Panc1 (cell line): Measurements from ENCODE around the gene TAOK1. TPM values are rescaled to one million over a fixed set of nuclear protein-coding genes. Genes with fewer than 3 reads are reported as not detected.

Experiments
- ATAC-seq: fragments of 200-7000 bp; cut with Tn5 transposase; 2 replicates; pipeline ENCODE4 v1.9.1; 2020; ENCODE audit warnings: mild to moderate bottlenecking, moderate library complexity
- BruUV-seq: library from RNA; stranded (reverse); fragments of 400-500 nt; replicated peaks from 2 replicates; lab custom pipeline; 2021; lab: Mats Ljungman, UMichigan
- CTCF ChIA-PET: fragments of 300-600 bp; sonication (Branson Sonifier 250); formaldehyde crosslinking; loops from one replicate; lab custom pipeline; 2022; ENCODE audit warnings: antibody characterized with exemption; lab: Charles Lee
- POLR2A ChIA-PET: fragments of 300-600 bp; sonication (Branson Sonifier 250); formaldehyde crosslinking; loops from one replicate; lab custom pipeline; 2022; ENCODE audit warnings: antibody characterized with exemption; lab: Charles Lee
- DNase-seq: peaks from one replicate; pipeline ENCODE4 v3.0.0-alpha.2; 2010; ENCODE audit warnings: low read depth, low spot score
- H3K27ac ChIP-seq: 2 replicates; pipeline ENCODE4 v1.5.1; 2011; ENCODE audit warnings: mild to moderate bottlenecking, low read length, inconsistent platforms
- H3K27me3 ChIP-seq: fragments of 200-500 bp; sonication (Bioruptor generic); 2 replicates; pipeline ENCODE4 v1.6.0; 2014; ENCODE audit warnings: low read length, inconsistent platforms; ENCODE audit not compliant: control insufficient read depth, insufficient read depth
- H3K36me3 ChIP-seq: fragments of 200-500 bp; sonication (Bioruptor generic); 2 replicates; pipeline ENCODE4 v1.5.1; 2014; ENCODE audit warnings: inconsistent platforms, mild to moderate bottlenecking, low read length, moderate library complexity; ENCODE audit not compliant: control insufficient read depth, insufficient read depth
- H3K4me1 ChIP-seq: 2 replicates; pipeline ENCODE4 v1.5.1; 2011; ENCODE audit warnings: inconsistent platforms, mild to moderate bottlenecking, low read length, moderate library complexity; ENCODE audit not compliant: control insufficient read depth, insufficient read depth
- H3K4me3 ChIP-seq, 2 experiments: 2 replicates each; pipeline ENCODE4 v1.5.1; 2011 to 2012; ENCODE audit warnings: low read depth in 2 of 2, low read length in 2 of 2, mild to moderate bottlenecking in 2 of 2, inconsistent platforms in 1 of 2, moderate library complexity in 1 of 2
- H3K9me3 ChIP-seq: fragments of 200-500 bp; sonication (Bioruptor generic); 2 replicates; pipeline ENCODE4 v1.5.1; 2014; ENCODE audit warnings: low read depth, mild to moderate bottlenecking, inconsistent platforms, low read length, moderate library complexity; ENCODE audit not compliant: control insufficient read depth, insufficient read depth
- CTCF ChIP-seq: fragments of 450-650 bp; IDR thresholded peaks from 2 replicates; pipeline ENCODE4 v1.5.1; 2017; ENCODE audit warnings: mild to moderate bottlenecking
- POLR2AphosphoS5 ChIP-seq: IDR thresholded peaks from 2 replicates; pipeline ENCODE4 v1.6.1; 2012; ENCODE audit warnings: mild to moderate bottlenecking, low read depth, low read length, moderate library complexity
- REST ChIP-seq, 2 experiments: IDR thresholded peaks; 2 replicates each; pipeline ENCODE4 v1.6.1; 2011 to 2012; ENCODE audit warnings: low read depth in 2 of 2, control low read depth in 1 of 2, low read length in 1 of 2, mild to moderate bottlenecking in 1 of 2, moderate library complexity in 1 of 2; ENCODE audit not compliant: insufficient read depth in 1 of 2
- SIN3A ChIP-seq: IDR thresholded peaks from 2 replicates; pipeline ENCODE4 v1.6.1; 2012; ENCODE audit warnings: low read depth, mild to moderate bottlenecking, low read length, moderate library complexity, borderline replicate concordance; ENCODE audit not compliant: insufficient read depth
- TCF7L2 ChIP-seq: IDR thresholded peaks from 2 replicates; pipeline ENCODE4 v1.6.1; 2011; ENCODE audit warnings: mild to moderate bottlenecking, low read depth, low read length, inconsistent platforms
- in situ Hi-C: cut with HindIII; loops from 2 replicates; pipeline ENCODE4 v1.10.0; 2016; ENCODE audit warnings: low sequenced_read_pairs, low pct_unique_long_range_greater_than_20kb
- intact Hi-C: fragments of 100-400 bp; cut with micrococcal nuclease; formaldehyde crosslinking; loops from one replicate; pipeline ENCODE4 v1.10.0; 2022; ENCODE audit not compliant: unreplicated experiment
- total RNA-seq: library from RNA; stranded (reverse); gene quantifications from one replicate; pipeline ENCODE4 v1.2.1, GENCODE V29; 2021; ENCODE audit not compliant: unreplicated experiment

Gene TAOK1
- total RNA-seq, 1 experiment from 2014 or later: 111 TPM

- H3K9me3 ChIP-seq: no peaks in the 10 kb centered on the region
- H3K27ac ChIP-seq: no peak overlapping the region
- H3K27me3 ChIP-seq: no peaks in the 10 kb centered on the region
- ChIA-PET POLR2A (no interaction called here), CTCF (interaction anchor here (1.9 kb wide), 1 partner anchor 223 kb away, joined by 17 read pairs; the partner anchor contains the start of gene ANKRD13B)
- DNase-seq (no peak), ATAC-seq (no peak)
- 0 out of 2 replicates have a peak, but pooled peaks cover 5% of the 10 kb centered on the region for H3K4me1 ChIP-seq
- intact Hi-C loops: no loop called here
- TF ChIP-seq TCF7L2 (no peak), SIN3A (no peak), POLR2AphosphoS5 (no peak)
- no TSS peak for BruUV-seq
- no peaks in the 10 kb centered on the region for H3K36me3 ChIP-seq
- in situ Hi-C loops: no loop called here
- H3K4me3 ChIP-seq: no peak overlapping the region
Observed at GRCh38 chr17:29368926-29369325, 21.2 kb upstream of the TAOK1 start.

- POLR2A ChIA-PET: interaction anchor here (0.6 kb wide), 2 partner anchors 53 to 76 kb away, joined by 3 to 12 read pairs; partner anchors contain the start of gene NUFIP2
- in situ Hi-C loops (no loop called here), intact Hi-C loops (loop anchor here (1.0 kb wide), 1 partner anchor 165 kb away; no protein-coding TSS in a partner anchor)
- Histone ChIP-seq H3K27me3 (no peaks in the 10 kb centered on the region), H3K27ac (no peak overlapping the region), H3K36me3 (no peaks in the 10 kb centered on the region), H3K4me3 (peak overlapping the region; percentile 4 to 42; a peak in 3 of 4 replicates), H3K4me1 (0 out of 2 replicates have a peak, but pooled peaks cover 5% of the 10 kb centered on the region), H3K9me3 (no peaks in the 10 kb centered on the region)
- CTCF ChIA-PET: interaction anchor here (0.6 to 1.9 kb wide), 17 partner anchors 15 to 560 kb away, joined by 3 to 17 read pairs (median 4); partner anchors contain the start of genes ABHD15 and ANKRD13B
- TF ChIP-seq TCF7L2 (no peak), CTCF (peak; percentile 88)
- ATAC-seq (peak; percentile 99), DNase-seq (peak; percentile 83)
- no TSS peak for BruUV-seq
Observed at GRCh38 chr17:29369831-29370735, 20.1 kb upstream of the TAOK1 start.

- no TSS peak for BruUV-seq
- DNase-seq: no peak
- peaks cover 6% of the 10 kb centered on the region; the same call in 1 of the 2 replicates for H3K4me1 ChIP-seq
- CTCF ChIA-PET: interaction anchor here (0.6 kb wide), 1 partner anchor 237 kb away, joined by 6 read pairs; no protein-coding TSS in a partner anchor
- no peak overlapping the region for H3K4me3 ChIP-seq
- no peaks in the 10 kb centered on the region for H3K36me3 ChIP-seq
- intact Hi-C loops: no loop called here
- ATAC-seq: peak; percentile 72; the same call in 1 of the 2 replicates
- in situ Hi-C loops: no loop called here
- H3K27ac ChIP-seq: no peak overlapping the region
- H3K9me3 ChIP-seq: no peaks in the 10 kb centered on the region
- no peaks in the 10 kb centered on the region for H3K27me3 ChIP-seq
- POLR2A ChIA-PET: interaction anchor here (0.6 kb wide), 2 partner anchors 46 to 82 kb away, joined by 3 to 12 read pairs; no protein-coding TSS in a partner anchor
- no peak for TF ChIP-seq SIN3A
- no peak for TF ChIP-seq CTCF
- no peak for TF ChIP-seq REST (IDR thresholded peaks at IDR 0.05; ENCODE audit: insufficient read depth in 1 of 2, low read depth in 2 of 2, low read length in 1 of 2)
- no peak for TF ChIP-seq POLR2AphosphoS5
Observed at GRCh38 chr17:29376667-29377270, 13.4 kb upstream of the TAOK1 start.
